ENCODE data around the gene ZNF581.

The ZNF581 gene

GRCh38 chr19:55611300-55611982, 32.0 kb upstream of the ZNF581 start:
- DNase-seq (ENCODE audit: extremely low read depth in 1 of 2, low read depth in 1 of 2), result no peak

GRCh38 chr19:55611983-55612645, 31.3 kb upstream of the ZNF581 start:
- DNase-seq (ENCODE audit: extremely low read depth in 1 of 2, low read depth in 1 of 2), result no peak

- no peak for DNase-seq (ENCODE audit: extremely low read depth in 1 of 2, low read depth in 1 of 2)
These were observed 30.1 kb upstream of the ZNF581 start for GRCh38 chr19:55613396-55613795.

GRCh38 chr19:55613930-55614710, 29.3 kb upstream of the ZNF581 start:
- no peak for DNase-seq (ENCODE audit: extremely low read depth in 1 of 2, low read depth in 1 of 2)

- DNase-seq (ENCODE audit: extremely low read depth in 1 of 2, low read depth in 1 of 2), result no peak
These were observed 28.5 kb upstream of the ZNF581 start for GRCh38 chr19:55614711-55615542.

- DNase-seq (ENCODE audit: extremely low read depth in 1 of 2, low read depth in 1 of 2), result no peak
These were observed 27.7 kb upstream of the ZNF581 start for GRCh38 chr19:55615543-55616394.

- DNase-seq (ENCODE audit: extremely low read depth in 1 of 2, low read depth in 1 of 2), result no peak
These were observed 27.0 kb upstream of the ZNF581 start for GRCh38 chr19:55616395-55616875.

- no peak for DNase-seq (ENCODE audit: extremely low read depth in 1 of 2, low read depth in 1 of 2)
These were observed 26.0 kb upstream of the ZNF581 start for GRCh38 chr19:55617426-55617825.

- no peak for DNase-seq (ENCODE audit: extremely low read depth in 1 of 2, low read depth in 1 of 2)
These were observed 25.0 kb upstream of the ZNF581 start for GRCh38 chr19:55618426-55618825.

GRCh38 chr19:55619286-55619685, 24.2 kb upstream of the ZNF581 start:
- DNase-seq (ENCODE audit: extremely low read depth in 1 of 2, low read depth in 1 of 2), result no peak

- no peak for DNase-seq (ENCODE audit: extremely low read depth in 1 of 2, low read depth in 1 of 2)
These were observed 22.8 kb upstream of the ZNF581 start for GRCh38 chr19:55620410-55621204.

GRCh38 chr19:55621205-55621672, 22.2 kb upstream of the ZNF581 start:
- no peak for DNase-seq (ENCODE audit: extremely low read depth in 1 of 2, low read depth in 1 of 2)

- DNase-seq (ENCODE audit: extremely low read depth in 1 of 2, low read depth in 1 of 2), result no peak
These were observed 21.7 kb upstream of the ZNF581 start for GRCh38 chr19:55621673-55622231.

GRCh38 chr19:55622242-55622969, 21.0 kb upstream of the ZNF581 start:
- no peak for DNase-seq (ENCODE audit: extremely low read depth in 1 of 2, low read depth in 1 of 2)

GRCh38 chr19:55623130-55623529, 20.3 kb upstream of the ZNF581 start:
- no peak for DNase-seq (ENCODE audit: extremely low read depth in 1 of 2, low read depth in 1 of 2)

GRCh38 chr19:55623561-55623960, 19.9 kb upstream of the ZNF581 start:
- DNase-seq (ENCODE audit: extremely low read depth in 1 of 2, low read depth in 1 of 2), result no peak

- peak; percentile 80 to 86 for DNase-seq (ENCODE audit: extremely low read depth in 1 of 2, low read depth in 1 of 2)
These were observed 19.1 kb upstream of the ZNF581 start, which contains the start of gene ZNF784 for GRCh38 chr19:55624109-55625003. Gene ZNF784, minus strand, starts transcription at chr19:55624566. Its CDS starts 5 bp downstream, at chr19:55624561.

Measured in stimulated activated CD8-positive, alpha-beta memory T cell treated with anti-CD3 and anti-CD28 coated beads, Interleukin-7, amount 100 ng/mL, for 48 hours (primary cell).